Right kidney (tissue), 1 donor: Measurements from ENCODE around the gene SLC8A2.

Experiments
- DNase-seq: peaks from one replicate; pipeline ENCODE4 v3.0.0-alpha.2; 2016

SLC8A2 gene

DNA sequence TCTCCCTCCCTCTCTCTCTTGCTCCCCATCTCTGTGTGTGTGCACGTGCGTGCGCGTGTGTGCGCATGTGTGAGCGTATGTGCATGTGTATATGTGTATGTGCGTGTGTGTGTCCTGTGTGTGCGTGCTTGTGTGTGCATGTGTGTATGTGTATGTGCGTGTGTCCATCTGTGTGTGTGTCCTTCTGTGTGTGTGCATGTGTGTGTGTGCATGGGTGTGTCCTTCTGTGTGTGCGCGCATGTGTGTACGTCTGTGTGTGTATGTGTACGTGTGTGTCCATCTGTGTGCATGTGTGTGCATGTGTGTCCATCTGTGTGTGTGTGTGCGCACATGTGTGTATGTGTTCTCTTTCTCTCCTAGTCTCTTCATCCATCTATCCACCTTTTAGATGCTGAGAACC, 12.2 kb downstream of the SLC8A2 start:
- no peak for DNase-seq

DNA sequence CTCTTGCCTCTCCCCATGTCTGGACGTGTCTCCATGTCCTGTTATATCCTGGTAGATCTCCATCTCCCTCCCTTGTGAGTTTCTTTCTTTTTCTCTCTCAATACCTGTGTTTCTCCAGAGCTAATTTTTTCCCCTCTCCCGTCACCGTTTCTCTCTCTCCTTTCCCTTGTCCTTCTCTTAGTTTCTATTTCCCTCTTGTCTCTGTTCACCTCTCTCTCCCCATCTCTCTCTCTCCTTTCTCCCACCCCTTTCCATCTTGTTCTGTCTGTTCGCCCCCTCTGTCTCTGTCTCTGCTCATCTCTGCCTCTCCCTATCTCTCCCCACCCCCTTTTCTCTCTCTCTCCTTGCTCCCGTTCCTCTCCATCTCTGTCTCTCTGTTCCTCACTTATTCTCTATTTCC, 13.0 kb downstream of the SLC8A2 start:
- DNase-seq = no peak

DNA sequence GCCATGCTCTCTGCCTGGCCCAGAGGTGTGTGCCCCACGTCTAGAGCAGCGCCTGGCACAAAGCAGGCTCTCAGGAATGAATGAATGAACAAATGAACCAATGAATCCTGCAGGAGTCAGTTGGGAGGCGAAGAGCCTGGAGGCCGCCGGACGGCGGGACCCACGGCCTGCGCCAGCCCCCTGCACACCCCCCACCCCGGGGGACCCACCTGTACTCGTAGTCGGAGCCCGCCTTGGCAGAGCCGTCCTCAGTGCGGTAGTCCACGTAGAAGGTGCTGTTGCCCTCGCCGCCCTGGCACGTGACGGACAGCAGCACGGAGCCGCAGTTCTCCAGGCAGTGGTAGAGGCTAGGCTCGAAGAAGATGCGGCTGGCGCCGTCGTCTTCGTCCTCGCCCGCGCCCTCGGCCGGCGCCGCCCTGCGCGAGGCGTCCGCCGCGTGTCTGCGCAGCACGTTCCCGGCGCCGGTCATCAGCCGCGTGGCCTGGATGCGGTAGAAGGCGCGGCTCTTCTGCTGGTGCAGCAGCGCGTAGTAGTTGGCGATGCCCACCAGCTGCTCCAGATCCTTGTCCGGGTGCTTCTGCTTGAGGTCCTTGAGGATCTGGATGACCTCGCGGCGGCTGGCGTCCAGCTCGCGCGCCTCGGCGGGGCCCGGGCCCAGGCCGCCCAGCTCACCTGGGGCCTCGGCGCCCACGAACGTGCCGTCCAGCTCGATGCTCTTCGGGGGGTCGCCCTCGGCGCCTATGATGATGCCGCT, 14.8 kb downstream of the SLC8A2 start:
- no peak for DNase-seq

DNA sequence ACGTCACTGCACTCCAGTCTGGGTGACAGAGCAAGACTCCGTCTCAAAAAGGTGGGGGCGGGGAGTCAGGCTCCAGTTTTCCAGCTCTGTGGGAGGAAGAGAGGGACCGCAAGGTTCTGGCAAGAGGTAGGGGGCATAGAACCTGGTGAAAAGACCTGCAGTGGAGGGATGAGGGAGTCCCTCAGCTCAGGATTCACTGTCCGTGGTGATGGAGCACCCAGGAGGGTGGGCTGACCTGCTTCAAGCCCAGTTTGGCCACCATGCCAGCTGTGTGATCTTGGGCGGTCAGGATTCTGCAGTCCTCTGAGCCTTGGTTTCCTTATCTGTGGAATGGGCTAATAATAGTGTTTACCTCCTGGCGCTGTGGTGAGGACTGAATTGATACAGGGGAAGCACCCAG, 21.2 kb downstream of the SLC8A2 start:
- DNase-seq = no peak

DNA sequence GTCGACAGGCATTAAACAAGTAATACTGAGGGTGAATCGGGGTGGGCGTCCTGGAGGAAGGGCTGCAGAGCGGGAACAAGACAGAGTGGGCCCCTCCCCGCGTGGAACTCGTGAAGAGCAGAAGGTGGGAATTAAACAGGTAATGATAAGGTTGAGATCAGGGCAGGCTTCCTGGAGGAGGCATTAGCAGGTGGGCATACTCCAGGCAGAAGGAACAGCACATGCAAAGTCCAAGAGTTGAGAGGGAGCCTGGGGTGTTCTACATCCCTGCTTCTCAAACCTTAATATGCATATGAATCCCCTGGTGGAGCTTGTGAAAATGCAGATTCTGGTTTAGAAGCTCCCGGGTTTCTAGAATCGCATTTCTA, 23.3 kb downstream of the SLC8A2 start:
- DNase-seq = no peak

DNA sequence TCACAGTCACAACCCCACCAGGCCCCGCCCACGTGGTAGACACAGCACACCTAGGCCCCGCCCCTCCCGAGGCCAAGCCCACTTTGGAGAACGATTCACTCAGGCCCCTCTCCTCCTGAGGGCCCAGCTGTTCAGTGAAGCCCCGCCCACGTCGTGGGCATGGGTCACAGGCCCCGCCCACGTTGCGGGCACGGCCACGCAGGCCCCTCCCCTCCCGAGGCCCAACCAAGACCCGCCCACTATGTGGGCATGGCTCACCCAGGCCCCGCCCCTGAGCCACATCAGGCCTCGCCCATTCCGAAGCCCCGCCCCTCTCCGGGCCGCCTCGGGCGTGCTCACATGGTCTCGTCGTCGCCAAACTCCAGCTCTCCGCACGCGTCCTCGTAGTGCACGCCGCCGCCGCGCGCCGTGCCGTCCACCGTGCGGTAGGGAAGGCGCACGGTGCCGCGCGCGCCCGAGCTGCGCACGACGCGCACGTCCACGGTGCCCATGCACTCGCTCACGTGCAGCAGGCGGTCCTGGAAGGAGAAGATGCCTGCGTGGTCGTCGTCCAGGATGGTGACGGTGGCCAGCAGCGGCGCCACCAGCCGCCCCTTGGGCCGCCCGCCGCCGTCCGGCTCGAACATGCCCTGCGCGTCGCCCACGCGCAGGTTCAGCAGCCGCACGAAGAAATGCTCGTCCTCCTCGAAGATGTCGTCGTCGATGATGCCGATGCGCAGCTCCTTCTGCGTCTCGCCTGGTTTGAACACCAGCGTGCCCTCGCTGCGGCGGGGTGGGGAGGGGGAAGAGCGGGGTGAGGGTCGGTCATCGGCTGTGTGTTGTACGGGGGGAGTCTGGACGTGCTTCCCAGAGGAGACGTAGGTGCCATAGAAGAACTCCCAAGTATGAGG, 24.0 kb downstream of the SLC8A2 start:
- DNase-seq = no peak

DNA sequence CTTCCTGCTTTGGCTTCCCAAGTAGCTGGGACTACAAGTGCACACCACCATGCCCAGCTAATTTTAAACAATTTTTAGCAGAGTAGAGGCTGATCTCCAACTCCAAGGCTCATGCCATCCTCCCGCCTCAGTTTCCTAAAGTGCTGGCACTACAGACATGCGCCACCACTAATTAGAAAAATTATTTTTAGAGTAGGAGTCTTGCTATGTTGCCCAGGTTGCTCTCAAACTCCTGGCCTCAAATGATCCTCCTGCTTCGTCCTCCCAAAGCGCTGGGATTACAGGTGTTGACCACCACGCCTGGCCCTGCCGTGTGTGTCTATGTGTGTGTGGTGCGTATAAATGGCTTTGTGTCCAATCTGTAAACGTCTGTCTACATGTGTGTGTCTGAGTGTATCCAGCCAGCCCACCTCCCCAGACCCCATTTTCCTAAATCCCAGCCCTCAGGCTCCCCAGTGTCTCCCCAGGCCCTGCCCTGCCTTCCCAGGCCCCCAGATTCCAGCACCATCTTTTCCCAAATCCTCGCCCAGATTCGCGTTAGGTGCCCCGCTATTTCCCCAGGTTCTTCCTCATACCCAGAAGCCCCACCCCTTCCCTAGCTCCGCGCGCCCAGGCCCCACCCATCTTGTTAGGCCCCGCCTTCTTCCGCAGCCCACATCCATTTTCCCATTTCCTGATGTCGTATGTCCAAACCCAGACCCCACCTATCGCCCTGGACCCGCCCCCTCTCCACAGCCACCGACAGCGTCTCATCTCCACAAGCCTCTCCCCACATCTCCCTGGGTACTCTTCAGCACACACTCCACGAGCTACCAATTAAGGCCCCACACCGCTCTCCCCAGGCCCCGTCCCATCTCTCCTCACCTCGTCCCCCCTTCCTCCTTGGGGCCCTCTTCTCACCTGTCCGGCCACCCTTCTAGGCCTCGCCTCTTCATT, 24.9 kb downstream of the SLC8A2 start:
- no peak for DNase-seq

DNA sequence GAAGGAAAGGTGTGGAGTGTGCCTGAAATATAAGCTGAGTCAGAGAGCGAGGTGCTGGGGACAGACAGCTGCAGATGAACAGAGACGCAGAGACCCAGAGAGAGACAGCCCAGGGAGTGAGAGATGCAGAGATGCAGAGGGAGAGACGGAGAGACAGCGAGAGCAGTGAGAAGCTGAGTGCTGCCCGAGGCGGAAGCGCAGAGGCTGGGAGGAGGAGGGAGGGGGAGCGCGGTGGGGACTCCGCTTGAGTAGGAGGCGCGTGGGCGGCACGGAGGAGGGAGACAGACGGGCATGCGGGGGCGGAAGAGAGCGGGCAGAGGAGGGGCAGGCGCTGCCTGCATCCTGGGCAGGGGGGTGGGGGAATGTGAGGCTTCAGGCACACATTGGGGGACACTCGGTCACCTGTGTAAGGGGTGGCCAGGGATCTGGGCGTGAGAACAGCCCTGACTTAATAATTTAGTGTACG, 25.7 kb downstream of the SLC8A2 start:
- no peak for DNase-seq

DNA sequence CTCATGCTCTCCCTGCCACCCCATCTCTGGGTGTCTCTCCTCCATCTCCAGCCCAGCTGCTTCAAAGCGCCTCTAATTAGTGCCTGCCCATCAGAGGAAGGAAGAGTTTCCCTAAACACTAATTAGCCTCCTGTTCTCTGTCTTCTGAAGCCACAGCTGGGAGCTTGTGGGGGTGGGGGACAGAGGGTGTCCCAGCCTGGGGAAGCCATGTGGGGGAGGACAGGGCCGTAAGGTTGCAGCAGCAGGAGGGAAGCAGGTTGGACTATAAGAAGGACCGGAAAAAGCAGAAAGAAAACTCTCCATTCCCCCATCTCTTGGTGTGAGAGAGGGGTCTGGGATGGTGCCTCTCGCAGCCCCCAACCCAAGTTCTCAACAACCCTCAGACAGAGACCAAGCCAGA, 26.2 kb downstream of the SLC8A2 start:
- no peak for DNase-seq

DNA sequence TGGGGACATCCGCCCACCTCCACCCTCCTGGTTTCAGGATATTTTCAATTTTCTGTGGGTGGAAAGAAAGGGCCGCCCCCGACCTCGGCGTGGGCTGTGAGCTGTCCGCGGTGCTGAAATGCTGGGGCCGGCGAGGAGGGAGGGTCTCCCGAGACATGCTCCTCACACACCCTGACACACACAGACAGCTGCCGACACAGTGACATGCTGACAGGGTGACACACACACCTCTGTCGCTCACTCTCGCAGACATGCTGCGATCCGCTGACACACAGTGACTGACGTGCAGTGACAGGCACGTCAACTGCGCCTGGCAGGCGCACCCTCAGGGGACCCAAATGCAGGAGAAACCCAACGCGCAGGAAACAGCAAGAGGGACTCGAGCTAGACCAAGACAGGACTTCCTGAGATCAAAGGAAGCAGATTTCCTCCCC, 27.3 kb downstream of the SLC8A2 start:
- no peak for DNase-seq

DNA sequence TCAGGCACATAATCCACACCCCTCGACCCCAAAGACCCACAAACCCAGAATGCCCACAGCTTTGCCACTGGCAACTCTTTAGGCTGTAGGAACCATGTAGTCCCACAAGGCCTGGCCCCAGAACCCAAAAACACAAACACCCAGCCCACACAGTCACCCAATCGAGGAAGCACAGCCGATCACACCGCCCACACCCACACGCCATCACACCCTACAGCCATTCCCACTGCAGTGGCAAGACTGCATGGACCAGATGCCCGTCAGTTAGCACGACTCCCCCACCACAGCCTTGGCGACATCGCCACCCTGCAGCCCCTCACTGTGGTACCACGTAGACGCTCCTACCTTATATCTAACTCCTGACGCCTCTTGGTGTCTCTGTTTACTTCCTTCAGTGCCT, 28.4 kb downstream of the SLC8A2 start:
- no peak for DNase-seq

DNA sequence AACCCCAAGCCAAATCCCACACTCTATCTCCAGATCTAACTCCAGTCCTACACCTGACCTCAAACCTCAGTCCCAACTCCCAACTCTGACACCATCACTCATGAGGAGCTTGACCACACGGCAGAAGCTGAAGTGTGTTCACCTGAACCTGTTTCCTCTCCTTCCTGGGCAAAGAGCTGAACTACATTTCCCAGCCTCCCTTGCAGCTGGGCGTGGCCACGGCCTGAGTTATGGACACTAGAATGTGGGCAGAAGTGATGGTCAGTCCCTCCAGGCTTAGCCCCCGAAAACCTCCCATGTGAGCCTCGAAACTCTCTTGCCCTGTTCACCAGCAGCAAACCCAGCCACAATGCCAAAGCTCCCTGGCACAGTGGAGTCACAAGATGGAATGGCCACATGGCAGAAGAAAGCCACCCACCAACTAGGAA, 32.9 kb downstream of the SLC8A2 start:
- no peak for DNase-seq

DNA sequence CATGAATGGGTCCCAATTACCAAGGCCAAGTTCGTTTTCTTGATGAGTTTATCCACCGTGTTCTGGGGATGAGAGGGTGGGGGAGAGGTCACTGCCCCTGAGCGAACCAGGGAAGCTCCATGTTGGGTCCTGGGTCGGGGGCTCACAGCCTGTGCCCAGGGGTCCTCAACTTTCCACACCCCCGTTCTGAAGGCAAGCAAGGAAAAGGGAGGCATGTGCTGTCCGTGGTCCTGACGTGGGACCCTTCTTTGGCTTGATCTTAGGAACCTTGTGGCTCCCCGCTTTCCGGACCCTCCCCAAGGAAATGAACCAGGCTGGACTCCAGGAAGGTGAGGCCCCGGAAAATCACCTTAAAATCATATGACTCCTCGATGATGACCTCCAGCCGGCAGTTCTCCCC, 34.2 kb downstream of the SLC8A2 start:
- DNase-seq = no peak

DNA sequence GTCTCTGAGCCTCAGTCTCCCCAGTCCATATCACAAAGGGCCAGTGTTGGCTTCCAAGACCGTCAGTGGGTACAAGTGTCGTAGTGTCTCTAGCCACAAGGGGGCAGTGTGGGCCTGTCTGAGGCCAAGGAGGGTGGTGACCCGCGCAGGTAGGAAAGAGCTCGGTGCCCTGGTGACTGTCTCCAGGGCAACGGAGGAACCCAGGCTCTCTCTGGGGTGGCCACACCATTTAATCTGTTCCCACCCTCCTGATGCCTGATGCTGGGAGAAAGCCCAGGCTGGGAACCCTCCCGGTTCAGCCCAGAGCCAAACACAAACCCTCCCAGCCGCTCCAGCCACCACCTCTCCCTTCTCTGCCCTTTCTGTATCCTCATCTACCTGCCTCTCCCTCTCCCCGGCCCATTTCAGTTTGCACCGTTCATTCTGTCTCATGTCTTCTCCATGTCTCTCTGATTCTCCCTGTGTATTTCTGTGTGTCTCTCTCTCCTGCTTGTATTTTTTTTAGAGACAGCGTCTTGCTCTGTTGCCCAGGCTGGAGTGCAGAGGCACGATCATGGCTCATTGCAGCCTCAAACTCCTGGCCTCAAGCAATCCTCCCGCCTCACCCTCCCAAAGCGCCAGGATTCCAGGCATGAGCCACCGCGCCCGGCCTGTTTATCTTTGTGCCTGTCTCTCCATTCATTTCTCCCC, 34.8 kb downstream of the SLC8A2 start:
- DNase-seq = peak; percentile 53

DNA sequence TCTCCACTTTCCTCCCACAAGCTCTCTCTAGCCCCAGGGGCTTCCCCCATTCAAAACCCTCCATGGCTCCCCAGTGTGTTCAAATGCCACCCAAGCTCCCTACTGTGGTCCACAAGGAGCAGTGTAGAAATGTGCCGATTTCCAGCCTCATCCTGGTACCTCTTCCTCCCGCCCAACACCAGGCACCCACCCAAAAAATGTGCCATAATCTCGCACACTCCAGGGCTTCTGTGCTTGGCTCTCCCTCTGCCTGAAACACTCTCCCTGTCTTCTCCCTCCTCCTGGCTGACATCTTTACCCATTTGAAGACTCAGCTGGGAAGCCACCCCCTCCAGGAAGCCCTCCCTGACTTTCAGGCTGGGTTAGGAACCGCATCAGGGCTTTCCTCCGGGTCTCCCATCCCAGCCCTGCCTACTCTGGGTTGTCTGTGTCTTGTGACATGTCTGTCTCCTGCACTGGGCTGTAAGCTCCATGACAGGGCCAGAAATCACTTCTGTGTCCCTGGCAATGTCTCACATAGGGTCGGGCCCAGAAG, 35.7 kb downstream of the SLC8A2 start:
- no peak for DNase-seq

DNA sequence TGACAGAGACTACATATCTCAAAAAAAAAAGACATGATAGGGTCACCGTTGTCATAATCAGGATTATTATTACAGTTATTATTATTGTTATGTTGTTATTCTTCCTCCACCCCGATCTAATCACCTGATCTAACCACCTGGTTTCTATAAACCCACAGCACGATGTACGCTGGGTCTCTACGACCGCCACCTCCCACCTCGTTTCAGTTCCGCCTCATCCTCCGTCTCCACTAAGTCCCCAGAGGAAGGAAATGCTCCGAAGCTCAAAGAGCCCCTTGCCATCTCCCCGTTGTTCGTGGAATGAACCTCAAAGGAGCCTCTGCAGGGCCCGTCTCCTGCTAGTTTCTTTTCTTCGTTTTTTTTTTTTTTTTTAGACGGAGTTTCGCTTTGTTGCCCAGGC, 36.5 kb downstream of the SLC8A2 start:
- DNase-seq = no peak

DNA sequence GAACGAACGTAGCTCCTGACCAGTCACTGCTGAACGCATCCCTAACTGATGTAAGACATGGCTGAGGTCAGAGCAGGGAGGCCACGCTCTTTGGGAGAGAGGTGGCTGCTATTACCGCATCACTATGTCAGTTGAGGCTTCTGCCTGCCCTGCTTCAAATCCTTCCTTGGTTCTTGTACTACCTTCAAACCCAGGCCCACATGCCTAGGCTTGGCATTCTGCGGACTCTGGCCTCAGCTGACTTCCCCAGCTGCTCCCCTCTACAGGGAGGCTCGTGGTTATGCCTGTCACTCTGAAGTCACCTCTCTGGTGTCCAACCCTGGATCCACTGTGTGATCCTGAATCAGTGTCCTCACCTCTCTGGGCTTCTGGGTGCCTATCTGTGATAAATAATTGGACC, 37.6 kb downstream of the SLC8A2 start:
- DNase-seq = no peak

DNA sequence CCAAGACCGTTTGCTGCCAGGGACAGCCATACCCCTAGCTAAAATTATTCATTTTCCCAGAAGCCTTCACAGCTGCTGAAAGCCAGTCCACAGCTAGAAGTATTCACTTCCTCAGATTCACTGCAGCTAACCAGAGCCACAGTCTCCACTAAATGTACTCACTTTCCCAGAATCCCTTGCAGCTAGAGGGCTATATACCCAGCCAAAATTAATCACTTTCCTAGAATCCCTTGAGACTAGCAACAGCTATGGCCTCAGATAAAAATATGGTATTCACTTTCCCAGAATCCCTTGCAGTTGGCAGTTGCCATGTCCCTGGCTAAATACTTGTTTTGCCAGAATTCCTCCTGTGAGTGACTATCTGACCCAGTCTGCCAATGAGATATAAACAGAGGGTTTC, 38.6 kb downstream of the SLC8A2 start:
- DNase-seq = no peak

DNA sequence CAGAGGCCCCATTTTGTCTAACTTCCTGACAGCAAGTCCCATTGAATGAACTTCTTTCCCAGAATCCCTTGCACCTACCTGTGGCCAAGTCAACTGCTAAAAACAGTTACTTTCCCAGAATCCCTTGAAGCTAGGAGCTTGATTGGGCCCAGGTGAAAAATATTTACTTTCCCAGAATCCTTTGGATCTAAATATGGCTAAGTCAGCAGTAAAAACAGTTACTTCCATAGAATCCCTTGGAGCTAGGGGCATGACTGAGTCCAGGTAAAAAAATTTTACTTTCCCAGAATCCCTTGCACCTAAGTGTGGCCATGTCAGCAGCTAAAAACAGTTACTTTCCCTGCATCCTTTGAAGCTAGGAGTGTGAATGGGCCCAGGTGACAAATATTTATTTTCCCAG, 39.2 kb downstream of the SLC8A2 start:
- DNase-seq = no peak

DNA sequence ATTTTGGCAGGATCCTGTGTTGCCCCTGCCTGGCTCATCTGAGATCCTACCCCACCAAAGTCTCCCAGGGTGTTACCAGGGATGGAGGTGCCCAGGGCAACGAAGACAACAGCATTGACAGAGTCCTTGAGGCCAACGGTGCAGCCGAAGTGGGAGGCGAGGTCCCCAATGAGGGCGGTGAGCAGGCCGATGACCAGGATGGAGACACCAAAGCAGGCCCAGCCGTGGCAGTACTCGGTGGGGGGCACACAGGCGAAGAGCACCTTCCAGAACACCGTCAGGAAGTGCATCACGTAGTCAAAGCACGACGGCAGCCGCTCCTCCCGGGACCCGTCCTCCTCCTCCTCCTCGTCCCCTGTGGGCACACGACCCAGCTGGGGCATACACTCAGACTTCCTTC, 39.6 kb downstream of the SLC8A2 start:
- no peak for DNase-seq

DNA sequence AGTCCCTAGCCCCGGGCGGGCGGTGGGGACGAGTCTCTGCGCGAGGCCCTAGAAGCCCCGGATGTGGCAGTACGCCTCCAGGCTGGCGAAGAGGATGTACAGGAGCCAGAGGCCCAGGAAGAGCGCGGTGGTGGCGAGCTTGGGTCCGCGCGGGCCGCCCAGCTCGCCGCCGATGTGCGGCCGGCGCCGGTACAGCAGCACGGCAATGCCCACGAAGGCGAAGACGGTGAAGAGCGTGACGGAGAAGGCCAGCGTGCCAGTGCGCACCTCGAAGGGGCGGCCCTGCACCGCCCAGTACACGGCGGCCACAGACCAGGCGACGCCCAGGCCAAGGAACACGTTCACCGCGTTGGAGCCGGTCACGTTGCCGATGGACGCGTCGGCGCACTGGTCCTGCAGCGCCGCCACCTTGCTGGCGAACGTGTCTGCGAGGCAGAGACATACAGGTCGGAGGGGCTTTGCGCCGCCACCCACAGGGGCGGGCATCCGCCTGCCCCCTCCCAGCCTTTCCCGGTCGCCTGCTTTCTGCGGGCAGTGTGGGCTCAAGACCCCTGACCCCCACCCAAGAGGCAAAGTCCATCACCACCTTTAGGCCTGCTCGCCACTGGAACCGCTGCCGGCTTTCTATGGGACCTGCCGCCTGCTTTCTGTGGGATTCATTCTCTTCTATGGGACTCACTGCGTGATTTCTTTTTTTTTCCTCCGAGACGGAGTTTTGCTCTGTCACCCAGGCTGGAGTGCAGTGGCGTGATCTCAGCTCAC, 41.5 kb downstream of the SLC8A2 start:
- DNase-seq = peak; percentile 68
